Measurements from ENCODE around the gene FAF1.

The FAF1 gene

DNA sequence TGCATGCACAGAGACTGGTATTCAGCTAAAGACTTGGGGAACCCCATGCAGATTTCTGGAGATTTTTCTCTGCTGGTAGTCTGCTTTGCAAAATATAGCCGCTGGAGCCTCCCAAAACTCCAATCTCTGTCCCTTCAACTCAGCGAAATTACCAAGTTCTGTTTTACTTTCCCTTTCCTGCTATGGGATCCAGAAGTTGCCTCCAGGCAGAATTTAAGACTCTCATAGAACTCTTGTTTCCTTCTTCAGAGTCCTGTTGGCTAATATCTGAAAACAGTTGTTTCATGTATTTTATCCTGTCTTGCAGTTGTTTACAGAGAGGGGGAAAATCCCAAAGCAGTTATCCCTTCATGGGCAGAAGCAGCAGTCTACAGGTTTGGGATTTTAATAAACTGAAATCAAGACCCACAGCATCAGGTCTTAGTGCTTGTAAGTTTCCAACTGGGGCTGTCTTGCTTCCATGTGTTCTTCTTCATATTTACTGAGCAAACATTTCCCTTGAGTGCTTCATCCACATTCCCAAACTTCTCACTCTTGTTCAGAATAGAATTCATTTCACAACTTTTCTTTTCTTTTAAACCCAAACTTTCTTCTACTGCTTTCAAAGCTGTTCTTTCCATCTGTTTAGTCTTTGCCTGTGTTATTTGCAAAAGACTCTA lies 315.5 kb downstream of the FAF1 start:
- Histone ChIP-seq H3K4me3 (ENCODE audit: low read length) (no peak overlapping the region), H3K9me3 (replicated peaks; ENCODE audit: low read length) (no peaks in the 10 kb centered on the region), H3K4me2 (ENCODE audit: low read length) (no peak overlapping the region), H3K36me3 (ENCODE audit: insufficient read depth, low read length) (no peaks in the 10 kb centered on the region), H3K9ac (ENCODE audit: low read depth, low read length) (no peak overlapping the region), H3K4me1 (ENCODE audit: control insufficient read depth, insufficient read depth, low read length) (no peaks in the 10 kb centered on the region), H3K27me3 (ENCODE audit: control insufficient read depth, insufficient read depth, low read length) (no peaks in the 10 kb centered on the region)

DNA sequence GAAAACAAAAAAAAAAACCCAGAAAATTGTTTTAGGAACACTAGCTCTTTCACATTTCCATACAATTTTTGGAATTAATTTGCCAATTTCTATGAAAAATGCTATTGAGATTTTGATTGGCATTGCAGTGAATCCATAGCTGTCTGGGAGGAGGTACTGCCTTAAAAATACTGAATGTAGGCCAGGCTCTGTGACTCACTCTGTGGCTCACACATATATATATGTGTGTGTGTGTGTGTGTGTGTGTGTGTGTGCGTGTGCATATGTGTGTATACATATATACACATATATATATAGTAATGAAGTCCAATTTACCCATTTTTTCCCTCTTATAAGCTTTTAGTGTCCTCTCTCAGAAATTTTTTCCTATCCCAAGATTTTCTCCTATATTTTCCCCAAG lies 322.6 kb downstream of the FAF1 start:
- Histone ChIP-seq H3K4me2 (ENCODE audit: low read length) (no peak overlapping the region), H3K4me1 (ENCODE audit: control insufficient read depth, insufficient read depth, low read length) (no peaks in the 10 kb centered on the region), H3K27me3 (ENCODE audit: control insufficient read depth, insufficient read depth, low read length) (no peaks in the 10 kb centered on the region), H3K9ac (ENCODE audit: low read depth, low read length) (no peak overlapping the region), H3K4me3 (ENCODE audit: low read length) (no peak overlapping the region), H3K9me3 (replicated peaks; ENCODE audit: low read length) (no peaks in the 10 kb centered on the region), H3K36me3 (ENCODE audit: insufficient read depth, low read length) (no peaks in the 10 kb centered on the region)

DNA sequence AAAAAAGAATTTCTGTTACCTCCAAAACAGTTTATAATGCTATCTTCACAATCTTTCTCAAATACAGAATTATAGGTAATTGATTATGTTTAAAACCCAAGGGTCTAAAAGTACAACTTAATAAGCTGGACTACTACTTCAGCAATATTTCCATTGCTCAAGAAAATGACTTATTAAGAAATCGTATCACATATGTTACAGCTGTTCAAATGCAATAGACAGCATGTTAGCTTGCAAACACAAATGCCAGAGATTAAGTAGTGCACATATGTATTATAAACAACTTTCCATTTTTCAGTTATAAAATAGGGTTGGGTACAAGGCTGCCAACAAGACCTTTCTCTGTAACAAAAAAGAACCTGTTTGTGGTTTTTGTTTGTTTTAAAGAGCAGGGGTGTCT lies 325.8 kb downstream of the FAF1 start:
- no peaks in the 10 kb centered on the region for H3K4me1 ChIP-seq (ENCODE audit: control insufficient read depth, insufficient read depth, low read length)
- H3K9me3 ChIP-seq (replicated peaks; ENCODE audit: low read length) = no peaks in the 10 kb centered on the region
- no peak overlapping the region for H3K9ac ChIP-seq (ENCODE audit: low read depth, low read length)
- H3K4me2 ChIP-seq (ENCODE audit: low read length) = no peak overlapping the region
- H3K36me3 ChIP-seq (ENCODE audit: insufficient read depth, low read length) = no peaks in the 10 kb centered on the region
- no peak overlapping the region for H3K4me3 ChIP-seq (ENCODE audit: low read length)
- H3K27me3 ChIP-seq (ENCODE audit: control insufficient read depth, insufficient read depth, low read length) = no peaks in the 10 kb centered on the region

DNA sequence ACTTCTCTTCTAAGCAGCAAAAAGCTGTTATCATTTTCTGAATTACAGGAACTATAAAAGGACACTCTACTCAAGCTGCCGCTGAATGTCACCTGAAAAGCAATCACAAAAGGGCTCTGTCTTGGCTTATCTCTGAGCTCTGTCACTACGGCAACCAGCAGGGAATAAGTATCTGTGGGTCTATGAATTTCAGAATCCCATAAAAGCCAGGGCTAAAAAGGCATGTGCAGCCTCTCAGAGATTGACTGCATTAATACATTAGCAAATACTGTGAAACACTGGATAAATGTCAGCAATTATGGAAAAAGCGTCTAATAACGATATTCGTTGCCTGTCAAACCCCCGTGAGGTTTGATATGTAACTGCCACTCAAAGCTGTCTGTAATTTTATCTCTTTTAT lies 326.6 kb downstream of the FAF1 start:
- Histone ChIP-seq H3K9ac (ENCODE audit: low read depth, low read length) (no peak overlapping the region), H3K9me3 (replicated peaks; ENCODE audit: low read length) (no peaks in the 10 kb centered on the region), H3K4me1 (ENCODE audit: control insufficient read depth, insufficient read depth, low read length) (no peaks in the 10 kb centered on the region), H3K4me3 (ENCODE audit: low read length) (no peak overlapping the region), H3K27me3 (ENCODE audit: control insufficient read depth, insufficient read depth, low read length) (no peaks in the 10 kb centered on the region), H3K4me2 (ENCODE audit: low read length) (no peak overlapping the region), H3K36me3 (ENCODE audit: insufficient read depth, low read length) (no peaks in the 10 kb centered on the region)

DNA sequence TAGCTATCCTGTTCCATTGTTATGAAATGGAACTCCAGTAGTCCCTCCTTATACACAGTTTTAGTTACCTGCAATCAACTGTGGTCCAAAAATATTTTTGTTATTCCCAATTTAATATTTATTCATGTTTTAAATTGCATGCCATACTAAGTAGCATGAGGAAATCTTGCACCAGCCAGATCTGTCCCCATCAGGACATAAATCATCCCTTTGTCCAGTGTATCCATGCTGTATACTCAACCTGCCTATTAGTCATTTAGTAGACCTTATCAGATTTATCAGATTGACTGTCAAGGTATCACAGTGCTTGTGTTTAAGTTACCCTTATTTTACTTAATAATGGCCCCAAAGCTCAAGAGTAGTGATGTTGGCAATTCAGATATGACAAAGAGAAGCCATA lies 328.9 kb downstream of the FAF1 start:
- H3K9me3 ChIP-seq (replicated peaks; ENCODE audit: low read length) = no peaks in the 10 kb centered on the region
- no peak overlapping the region for H3K4me3 ChIP-seq (ENCODE audit: low read length)
- no peaks in the 10 kb centered on the region for H3K4me1 ChIP-seq (ENCODE audit: control insufficient read depth, insufficient read depth, low read length)
- H3K36me3 ChIP-seq (ENCODE audit: insufficient read depth, low read length) = no peaks in the 10 kb centered on the region
- H3K9ac ChIP-seq (ENCODE audit: low read depth, low read length) = no peak overlapping the region
- no peaks in the 10 kb centered on the region for H3K27me3 ChIP-seq (ENCODE audit: control insufficient read depth, insufficient read depth, low read length)
- no peak overlapping the region for H3K4me2 ChIP-seq (ENCODE audit: low read length)

DNA sequence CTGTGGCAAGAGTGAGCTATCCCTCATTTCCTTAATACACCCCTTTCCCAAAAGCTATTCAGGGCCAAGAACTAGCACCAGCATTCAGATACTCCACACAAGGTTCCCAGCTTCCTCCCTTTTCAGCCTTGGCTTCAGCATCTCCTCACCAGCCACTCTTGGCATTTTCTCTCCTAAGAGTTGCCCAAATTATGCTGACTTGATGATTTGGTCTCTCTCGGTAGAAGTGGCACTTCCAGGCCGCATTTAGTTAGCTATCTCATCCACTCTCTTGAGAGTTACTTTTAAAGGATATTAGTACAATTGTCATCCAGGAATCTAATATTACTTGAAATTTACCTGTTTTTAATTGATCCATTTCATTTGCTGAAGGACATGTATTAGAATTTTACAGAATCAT lies 337.8 kb downstream of the FAF1 start:
- H3K9me3 ChIP-seq (replicated peaks; ENCODE audit: low read length) = no peaks in the 10 kb centered on the region
- no peak overlapping the region for H3K9ac ChIP-seq (ENCODE audit: low read depth, low read length)
- H3K4me2 ChIP-seq (ENCODE audit: low read length) = no peak overlapping the region
- no peak overlapping the region for H3K4me3 ChIP-seq (ENCODE audit: low read length)
- no peaks in the 10 kb centered on the region for H3K27me3 ChIP-seq (ENCODE audit: control insufficient read depth, insufficient read depth, low read length)
- peaks cover 3% of the 10 kb centered on the region for H3K4me1 ChIP-seq (ENCODE audit: control insufficient read depth, insufficient read depth, low read length)
- H3K36me3 ChIP-seq (ENCODE audit: insufficient read depth, low read length) = peaks cover 3% of the 10 kb centered on the region

DNA sequence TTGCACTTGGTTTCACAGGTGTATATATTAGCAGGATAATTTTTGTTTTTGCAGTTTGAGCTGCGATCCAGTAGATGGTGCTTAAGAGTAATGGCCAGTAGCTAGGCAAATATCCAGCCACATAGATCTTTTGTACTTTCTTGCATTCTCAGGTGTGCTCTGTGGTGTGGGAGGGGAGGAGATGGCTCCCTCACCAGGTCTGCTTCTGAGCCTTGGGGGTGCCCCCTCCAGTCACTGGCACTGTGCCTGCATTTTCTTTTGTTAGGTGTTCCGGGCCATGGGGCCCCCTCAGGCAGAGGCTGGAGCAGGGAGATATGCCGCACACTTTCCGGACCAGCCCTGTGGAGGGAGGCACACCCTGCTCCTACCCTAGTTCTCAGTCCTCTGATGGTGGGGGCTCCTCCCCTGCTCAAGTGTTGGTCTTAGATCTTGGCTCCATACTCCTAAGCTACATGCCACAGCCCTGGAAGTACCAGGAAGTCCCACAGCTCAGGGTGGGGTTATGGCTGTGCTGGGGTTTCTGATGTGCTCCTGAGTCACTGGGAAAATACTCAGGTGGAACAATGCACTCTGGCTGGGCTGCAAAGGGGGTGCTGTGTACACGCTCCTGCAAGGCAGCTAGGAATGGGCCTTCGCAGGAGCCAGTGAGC lies 339.3 kb downstream of the FAF1 start:
- no peaks in the 10 kb centered on the region for H3K27me3 ChIP-seq (ENCODE audit: control insufficient read depth, insufficient read depth, low read length)
- no peak overlapping the region for H3K4me3 ChIP-seq (ENCODE audit: low read length)
- H3K9ac ChIP-seq (ENCODE audit: low read depth, low read length) = no peak overlapping the region
- peaks cover 3% of the 10 kb centered on the region for H3K4me1 ChIP-seq (ENCODE audit: control insufficient read depth, insufficient read depth, low read length)
- H3K4me2 ChIP-seq (ENCODE audit: low read length) = no peak overlapping the region
- H3K36me3 ChIP-seq (ENCODE audit: insufficient read depth, low read length) = peaks cover 3% of the 10 kb centered on the region
- no peaks in the 10 kb centered on the region for H3K9me3 ChIP-seq (replicated peaks; ENCODE audit: low read length)

DNA sequence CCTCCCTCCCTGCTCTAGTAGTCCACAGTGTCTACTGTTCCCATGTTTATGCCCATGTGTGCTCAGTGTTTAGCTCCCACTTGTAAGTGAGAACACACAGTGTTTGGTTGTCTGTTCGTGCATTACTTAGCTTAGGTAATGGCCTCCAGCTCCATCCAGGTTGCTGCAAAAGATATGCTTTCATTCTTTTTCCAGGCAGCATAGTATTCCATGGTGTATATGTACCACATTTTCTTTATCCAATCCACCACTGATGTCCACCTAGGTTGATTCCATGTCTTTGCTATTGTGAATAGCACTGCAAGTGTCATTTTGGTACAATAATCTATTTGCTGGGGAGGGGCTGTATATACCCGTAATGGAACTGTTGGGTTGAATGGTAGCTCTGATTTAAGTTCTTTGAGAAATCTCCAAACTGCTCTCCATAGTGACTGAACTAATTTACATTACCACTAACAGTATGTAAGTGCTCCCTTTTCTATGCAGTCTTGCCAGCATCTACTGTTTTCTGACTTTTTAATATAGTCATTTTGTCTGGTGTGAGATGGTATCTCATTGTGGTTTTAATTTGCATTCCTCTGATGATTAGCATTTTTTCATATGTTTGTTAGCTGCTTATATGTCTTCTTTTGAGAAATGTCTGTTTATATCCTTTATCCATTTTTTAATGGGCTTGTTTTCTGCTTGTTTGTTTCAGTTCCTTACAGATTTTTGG lies 344.9 kb downstream of the FAF1 start:
- no peaks in the 10 kb centered on the region for H3K36me3 ChIP-seq (ENCODE audit: insufficient read depth, low read length)

DNA sequence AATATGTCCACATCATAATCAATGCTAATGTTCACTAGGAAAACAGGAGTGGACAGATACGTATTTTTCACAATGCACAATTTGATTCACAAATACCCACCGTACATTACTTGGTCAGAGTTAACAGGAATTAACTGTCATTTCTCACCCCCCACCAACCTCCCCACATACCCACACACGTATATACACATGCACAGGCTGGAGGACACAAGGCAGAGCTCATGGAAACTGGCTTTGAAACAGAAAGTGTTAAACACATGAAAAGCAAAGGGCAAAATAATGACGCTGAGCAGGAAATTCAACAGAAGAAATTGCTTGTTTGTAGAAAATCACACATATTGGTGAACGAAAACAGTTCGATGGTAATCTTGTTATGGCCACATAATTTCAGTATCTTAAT lies 348.4 kb downstream of the FAF1 start:
- H3K9me3 ChIP-seq (replicated peaks; ENCODE audit: low read length) = no peaks in the 10 kb centered on the region
- no peaks in the 10 kb centered on the region for H3K4me1 ChIP-seq (ENCODE audit: control insufficient read depth, insufficient read depth, low read length)
- no peaks in the 10 kb centered on the region for H3K36me3 ChIP-seq (ENCODE audit: insufficient read depth, low read length)
- no peaks in the 10 kb centered on the region for H3K27me3 ChIP-seq (ENCODE audit: control insufficient read depth, insufficient read depth, low read length)
- H3K9ac ChIP-seq (ENCODE audit: low read depth, low read length) = no peak overlapping the region
- peak overlapping the region; percentile 44 for H3K4me2 ChIP-seq (ENCODE audit: low read length)
- no peak overlapping the region for H3K4me3 ChIP-seq (ENCODE audit: low read length)

More for the DNA sequence above, 344.9 kb downstream of the FAF1 start:
- Histone ChIP-seq H3K4me1 (ENCODE audit: control insufficient read depth, insufficient read depth, low read length) (no peaks in the 10 kb centered on the region), H3K4me2 (ENCODE audit: low read length) (no peak overlapping the region), H3K27me3 (ENCODE audit: control insufficient read depth, insufficient read depth, low read length) (no peaks in the 10 kb centered on the region), H3K9ac (ENCODE audit: low read depth, low read length) (no peak overlapping the region), H3K4me3 (ENCODE audit: low read length) (no peak overlapping the region), H3K9me3 (replicated peaks; ENCODE audit: low read length) (no peaks in the 10 kb centered on the region)

DNA sequence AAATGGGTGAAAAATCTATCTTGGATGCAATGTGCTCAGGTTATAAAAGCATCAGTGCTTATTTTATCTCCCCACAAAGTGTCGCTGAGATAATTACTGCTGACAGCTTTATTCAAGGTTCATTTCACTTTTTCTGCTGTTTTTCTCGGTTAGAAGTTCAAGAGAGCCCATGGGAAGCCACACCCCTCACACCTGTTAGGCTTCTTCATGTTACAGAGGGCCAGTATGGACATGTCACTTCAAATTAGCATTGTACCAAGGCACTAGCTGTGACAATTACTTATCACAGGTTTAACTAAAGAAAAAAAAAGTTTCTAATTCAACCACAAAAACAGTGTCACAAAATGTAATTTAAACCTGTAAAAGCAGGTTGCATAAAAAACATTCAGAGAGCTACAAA lies 349.5 kb downstream of the FAF1 start:
- Histone ChIP-seq H3K9me3 (replicated peaks; ENCODE audit: low read length) (no peaks in the 10 kb centered on the region), H3K9ac (ENCODE audit: low read depth, low read length) (no peak overlapping the region), H3K4me2 (ENCODE audit: low read length) (no peak overlapping the region), H3K4me3 (ENCODE audit: low read length) (no peak overlapping the region), H3K4me1 (ENCODE audit: control insufficient read depth, insufficient read depth, low read length) (no peaks in the 10 kb centered on the region), H3K36me3 (ENCODE audit: insufficient read depth, low read length) (no peaks in the 10 kb centered on the region), H3K27me3 (ENCODE audit: control insufficient read depth, insufficient read depth, low read length) (no peaks in the 10 kb centered on the region)

DNA sequence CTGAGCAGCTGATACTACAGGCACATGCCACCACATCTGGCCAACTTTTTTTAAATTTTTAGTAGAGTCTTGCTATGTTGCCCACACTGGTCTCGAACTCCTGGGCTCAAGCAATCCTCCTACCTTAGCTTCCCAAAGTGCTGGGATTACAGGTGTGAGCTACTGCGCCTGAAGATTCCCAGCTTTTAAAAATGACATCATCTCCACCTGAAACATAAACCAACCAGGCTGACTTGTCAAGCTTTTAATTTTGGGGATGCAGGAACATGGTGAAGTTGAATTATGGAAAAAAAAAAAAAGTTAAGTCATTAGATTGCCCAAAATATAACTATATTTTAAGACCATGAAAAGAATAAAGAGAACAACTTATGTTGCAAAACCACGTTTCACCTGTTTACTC lies 350.6 kb downstream of the FAF1 start:
- H3K9me3 ChIP-seq (replicated peaks; ENCODE audit: low read length) = no peaks in the 10 kb centered on the region
- H3K4me2 ChIP-seq (ENCODE audit: low read length) = no peak overlapping the region
- H3K36me3 ChIP-seq (ENCODE audit: insufficient read depth, low read length) = no peaks in the 10 kb centered on the region
- no peaks in the 10 kb centered on the region for H3K27me3 ChIP-seq (ENCODE audit: control insufficient read depth, insufficient read depth, low read length)
- H3K9ac ChIP-seq (ENCODE audit: low read depth, low read length) = no peak overlapping the region
- H3K4me3 ChIP-seq (ENCODE audit: low read length) = no peak overlapping the region
- H3K4me1 ChIP-seq (ENCODE audit: control insufficient read depth, insufficient read depth, low read length) = no peaks in the 10 kb centered on the region
